ENCODE measurements around the gene ADAMTS3. TPM values are rescaled to one million over a fixed set of nuclear protein-coding genes. Genes with fewer than 3 reads are reported as not detected.

Gene ADAMTS3
- total RNA-seq, 1 experiment from 2014 or later: 4.4 TPM

DNA sequence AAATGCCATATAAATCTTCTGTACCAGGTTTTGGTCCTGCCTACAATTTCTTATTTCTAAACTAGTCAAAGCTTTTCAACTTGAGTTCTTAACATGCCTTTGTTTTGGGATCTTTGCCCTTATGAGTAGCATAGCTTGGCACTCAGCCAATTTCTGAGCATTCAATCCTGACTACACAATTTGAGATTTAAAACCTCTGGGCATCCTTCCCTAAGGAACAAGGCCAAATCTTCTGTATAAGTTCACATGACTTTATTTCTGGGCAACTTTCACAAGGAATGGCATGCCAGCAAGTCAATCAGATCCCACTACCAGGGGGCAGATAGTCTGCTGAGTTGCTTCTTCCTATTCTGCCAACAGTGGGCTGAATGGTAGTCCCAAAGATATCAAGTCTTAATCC is 254.2 kb downstream of the ADAMTS3 start:
- Mint-ChIP-seq H3K27ac (no peak overlapping the region), H3K4me1 (peaks cover 18% of the 10 kb centered on the region), H3K9me3 (no peaks in the 10 kb centered on the region), H3K36me3 (no peaks in the 10 kb centered on the region), H3K27me3 (ENCODE audit: low read depth) (no peaks in the 10 kb centered on the region), H3K4me3 (no peak overlapping the region)
- TF ChIP-seq ATF1 (CRISPR knock-in tag; IDR thresholded peaks at IDR 0.05) (no peak), GTF2I (CRISPR knock-in tag; conservative IDR thresholded peaks at IDR 0.05) (no peak), GABPB1 (CRISPR knock-in tag; IDR thresholded peaks at IDR 0.05) (no peak), FOXP1 (CRISPR knock-in tag; IDR thresholded peaks at IDR 0.05; ENCODE audit: borderline replicate concordance) (no peak), NFYB (CRISPR knock-in tag; conservative IDR thresholded peaks at IDR 0.05; ENCODE audit: low read depth) (no peak), SMAD4 (CRISPR knock-in tag; IDR thresholded peaks at IDR 0.05) (no peak), MXD4 (CRISPR knock-in tag; IDR thresholded peaks at IDR 0.05; ENCODE audit: borderline replicate concordance) (no peak)
- TF ChIP-seq, protein P1, sequence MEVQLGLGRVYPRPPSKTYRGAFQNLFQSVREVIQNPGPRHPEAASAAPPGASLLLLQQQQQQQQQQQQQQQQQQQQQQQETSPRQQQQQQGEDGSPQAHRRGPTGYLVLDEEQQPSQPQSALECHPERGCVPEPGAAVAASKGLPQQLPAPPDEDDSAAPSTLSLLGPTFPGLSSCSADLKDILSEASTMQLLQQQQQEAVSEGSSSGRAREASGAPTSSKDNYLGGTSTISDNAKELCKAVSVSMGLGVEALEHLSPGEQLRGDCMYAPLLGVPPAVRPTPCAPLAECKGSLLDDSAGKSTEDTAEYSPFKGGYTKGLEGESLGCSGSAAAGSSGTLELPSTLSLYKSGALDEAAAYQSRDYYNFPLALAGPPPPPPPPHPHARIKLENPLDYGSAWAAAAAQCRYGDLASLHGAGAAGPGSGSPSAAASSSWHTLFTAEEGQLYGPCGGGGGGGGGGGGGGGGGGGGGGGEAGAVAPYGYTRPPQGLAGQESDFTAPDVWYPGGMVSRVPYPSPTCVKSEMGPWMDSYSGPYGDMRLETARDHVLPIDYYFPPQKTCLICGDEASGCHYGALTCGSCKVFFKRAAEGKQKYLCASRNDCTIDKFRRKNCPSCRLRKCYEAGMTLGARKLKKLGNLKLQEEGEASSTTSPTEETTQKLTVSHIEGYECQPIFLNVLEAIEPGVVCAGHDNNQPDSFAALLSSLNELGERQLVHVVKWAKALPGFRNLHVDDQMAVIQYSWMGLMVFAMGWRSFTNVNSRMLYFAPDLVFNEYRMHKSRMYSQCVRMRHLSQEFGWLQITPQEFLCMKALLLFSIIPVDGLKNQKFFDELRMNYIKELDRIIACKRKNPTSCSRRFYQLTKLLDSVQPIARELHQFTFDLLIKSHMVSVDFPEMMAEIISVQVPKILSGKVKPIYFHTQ (CRISPR knock-in tag; IDR thresholded peaks at IDR 0.05): no peak
- TF ChIP-seq, protein P2, sequence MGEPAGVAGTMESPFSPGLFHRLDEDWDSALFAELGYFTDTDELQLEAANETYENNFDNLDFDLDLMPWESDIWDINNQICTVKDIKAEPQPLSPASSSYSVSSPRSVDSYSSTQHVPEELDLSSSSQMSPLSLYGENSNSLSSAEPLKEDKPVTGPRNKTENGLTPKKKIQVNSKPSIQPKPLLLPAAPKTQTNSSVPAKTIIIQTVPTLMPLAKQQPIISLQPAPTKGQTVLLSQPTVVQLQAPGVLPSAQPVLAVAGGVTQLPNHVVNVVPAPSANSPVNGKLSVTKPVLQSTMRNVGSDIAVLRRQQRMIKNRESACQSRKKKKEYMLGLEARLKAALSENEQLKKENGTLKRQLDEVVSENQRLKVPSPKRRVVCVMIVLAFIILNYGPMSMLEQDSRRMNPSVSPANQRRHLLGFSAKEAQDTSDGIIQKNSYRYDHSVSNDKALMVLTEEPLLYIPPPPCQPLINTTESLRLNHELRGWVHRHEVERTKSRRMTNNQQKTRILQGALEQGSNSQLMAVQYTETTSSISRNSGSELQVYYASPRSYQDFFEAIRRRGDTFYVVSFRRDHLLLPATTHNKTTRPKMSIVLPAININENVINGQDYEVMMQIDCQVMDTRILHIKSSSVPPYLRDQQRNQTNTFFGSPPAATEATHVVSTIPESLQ (CRISPR knock-in tag; IDR thresholded peaks at IDR 0.05): no peak
- TF ChIP-seq, protein P3, sequence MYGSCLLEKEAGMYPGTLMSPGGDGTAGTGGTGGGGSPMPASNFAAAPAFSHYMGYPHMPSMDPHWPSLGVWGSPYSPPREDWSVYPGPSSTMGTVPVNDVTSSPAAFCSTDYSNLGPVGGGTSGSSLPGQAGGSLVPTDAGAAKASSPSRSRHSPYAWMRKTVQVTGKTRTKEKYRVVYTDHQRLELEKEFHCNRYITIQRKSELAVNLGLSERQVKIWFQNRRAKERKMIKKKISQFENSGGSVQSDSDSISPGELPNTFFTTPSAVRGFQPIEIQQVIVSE (CRISPR knock-in tag; IDR thresholded peaks at IDR 0.05; ENCODE audit: borderline replicate concordance): no peak
- TF ChIP-seq, protein P4, sequence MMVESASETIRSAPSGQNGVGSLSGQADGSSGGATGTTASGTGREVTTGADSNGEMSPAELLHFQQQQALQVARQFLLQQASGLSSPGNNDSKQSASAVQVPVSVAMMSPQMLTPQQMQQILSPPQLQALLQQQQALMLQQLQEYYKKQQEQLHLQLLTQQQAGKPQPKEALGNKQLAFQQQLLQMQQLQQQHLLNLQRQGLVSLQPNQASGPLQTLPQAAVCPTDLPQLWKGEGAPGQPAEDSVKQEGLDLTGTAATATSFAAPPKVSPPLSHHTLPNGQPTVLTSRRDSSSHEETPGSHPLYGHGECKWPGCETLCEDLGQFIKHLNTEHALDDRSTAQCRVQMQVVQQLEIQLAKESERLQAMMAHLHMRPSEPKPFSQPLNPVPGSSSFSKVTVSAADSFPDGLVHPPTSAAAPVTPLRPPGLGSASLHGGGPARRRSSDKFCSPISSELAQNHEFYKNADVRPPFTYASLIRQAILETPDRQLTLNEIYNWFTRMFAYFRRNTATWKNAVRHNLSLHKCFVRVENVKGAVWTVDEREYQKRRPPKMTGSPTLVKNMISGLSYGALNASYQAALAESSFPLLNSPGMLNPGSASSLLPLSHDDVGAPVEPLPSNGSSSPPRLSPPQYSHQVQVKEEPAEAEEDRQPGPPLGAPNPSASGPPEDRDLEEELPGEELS (CRISPR knock-in tag; IDR thresholded peaks at IDR 0.05): no peak
- ATAC-seq (no peak), DNase-seq (ENCODE audit: low spot score) (no peak)
- ChIA-PET POLR2A (no interaction called here), CTCF (no interaction called here)

DNA sequence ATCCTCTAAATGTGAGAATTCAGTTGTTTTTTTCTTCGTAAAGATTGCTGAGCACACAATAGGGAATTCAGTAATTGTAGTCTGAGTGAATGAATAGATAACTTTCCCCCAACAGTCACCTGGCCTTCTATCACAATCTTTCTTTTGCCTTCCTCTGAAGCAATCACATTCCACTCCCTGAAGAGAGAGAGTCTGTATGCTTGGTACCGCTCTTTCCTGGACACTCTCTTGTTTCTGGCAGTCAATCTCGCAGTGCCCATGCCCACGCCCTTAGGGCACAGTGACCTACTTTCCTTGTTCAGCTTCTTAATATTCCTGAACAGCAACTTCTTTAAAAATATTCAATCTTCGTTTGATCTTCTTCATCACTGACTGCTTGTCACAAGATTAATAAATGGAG is 255.9 kb downstream of the ADAMTS3 start:
- H3K4me3 Mint-ChIP-seq: no peak overlapping the region
- ChIA-PET CTCF (interaction anchor here (0.7 to 2.4 kb wide), 2 partner anchors 11 to 13 kb away, joined by 4 to 10 read pairs; no protein-coding TSS in a partner anchor), POLR2A (no interaction called here)
- no peak for DNase-seq (ENCODE audit: low spot score)
- no peaks in the 10 kb centered on the region for H3K27me3 Mint-ChIP-seq (ENCODE audit: low read depth)
- ATAC-seq: no peak
- H3K36me3 Mint-ChIP-seq: no peaks in the 10 kb centered on the region
- peaks cover 18% of the 10 kb centered on the region for H3K4me1 Mint-ChIP-seq
- TF ChIP-seq, protein P1 (CRISPR knock-in tag; IDR thresholded peaks at IDR 0.05): no peak
- TF ChIP-seq GABPB1 (CRISPR knock-in tag; IDR thresholded peaks at IDR 0.05): no peak
- no peak for TF ChIP-seq SP1 (CRISPR knock-in tag; conservative IDR thresholded peaks at IDR 0.05)
- TF ChIP-seq, protein P5, sequence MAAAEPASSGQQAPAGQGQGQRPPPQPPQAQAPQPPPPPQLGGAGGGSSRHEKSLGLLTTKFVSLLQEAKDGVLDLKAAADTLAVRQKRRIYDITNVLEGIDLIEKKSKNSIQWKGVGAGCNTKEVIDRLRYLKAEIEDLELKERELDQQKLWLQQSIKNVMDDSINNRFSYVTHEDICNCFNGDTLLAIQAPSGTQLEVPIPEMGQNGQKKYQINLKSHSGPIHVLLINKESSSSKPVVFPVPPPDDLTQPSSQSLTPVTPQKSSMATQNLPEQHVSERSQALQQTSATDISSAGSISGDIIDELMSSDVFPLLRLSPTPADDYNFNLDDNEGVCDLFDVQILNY (CRISPR knock-in tag; IDR thresholded peaks at IDR 0.05): no peak
- TF ChIP-seq, protein P6, sequence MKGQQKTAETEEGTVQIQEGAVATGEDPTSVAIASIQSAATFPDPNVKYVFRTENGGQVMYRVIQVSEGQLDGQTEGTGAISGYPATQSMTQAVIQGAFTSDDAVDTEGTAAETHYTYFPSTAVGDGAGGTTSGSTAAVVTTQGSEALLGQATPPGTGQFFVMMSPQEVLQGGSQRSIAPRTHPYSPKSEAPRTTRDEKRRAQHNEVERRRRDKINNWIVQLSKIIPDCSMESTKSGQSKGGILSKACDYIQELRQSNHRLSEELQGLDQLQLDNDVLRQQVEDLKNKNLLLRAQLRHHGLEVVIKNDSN (CRISPR knock-in tag; IDR thresholded peaks at IDR 0.05): no peak
- no peaks in the 10 kb centered on the region for H3K9me3 Mint-ChIP-seq
- H3K27ac Mint-ChIP-seq: 0 out of 2 replicates have a peak overlapping the region, but pooled peaks have one; percentile 24
